OCI-LY3 (cell line): ENCODE data around the gene ZNF407.

Source experiments
- H2AFZ ChIP-seq: fragments of 200-600, 300-600 bp; shearing (Covaris generic); 2 replicates; pipeline ENCODE4 v1.6.0; 2014; ENCODE audit warnings: antibody characterized with exemption, low read depth, low read length
- H3K27ac ChIP-seq: fragments of 200-600, 300-600 bp; sonication (generic); 2 replicates; pipeline ENCODE4 v1.5.1; 2014; ENCODE audit warnings: mild to moderate bottlenecking, low read length, moderate library complexity, mixed read lengths
- H3K27me3 ChIP-seq: fragments of 200-600, 300-600 bp; sonication (generic); 2 replicates; pipeline ENCODE4 v1.6.1; 2014; ENCODE audit warnings: low read depth, low read length, mixed read lengths
- H3K36me3 ChIP-seq: fragments of 200-600, 300-600 bp; sonication (generic); replicated peaks from 2 replicates; pipeline ENCODE3; 2014; ENCODE audit warnings: low read depth, low read length, mixed read lengths
- H3K4me1 ChIP-seq: fragments of 300-600, 200-600 bp; sonication (generic); 2 replicates; pipeline ENCODE4 v1.6.1; 2014; ENCODE audit warnings: low read length, mixed read lengths
- H3K4me2 ChIP-seq: fragments of 200-600, 300-600 bp; sonication (generic); 2 replicates; pipeline ENCODE4 v1.6.1; 2014; ENCODE audit warnings: low read length, mixed read lengths
- H3K4me3 ChIP-seq: fragments of 300-600, 200-600 bp; sonication (generic); 2 replicates; pipeline ENCODE4 v1.5.1; 2014; ENCODE audit warnings: antibody characterized with exemption, mild to moderate bottlenecking, low read length, moderate library complexity
- H3K79me2 ChIP-seq: fragments of 300-600, 200-600 bp; shearing (Covaris generic); 2 replicates; pipeline ENCODE4 v1.6.1; 2014; ENCODE audit warnings: mild to moderate bottlenecking, low read length, mixed read lengths
- H3K9ac ChIP-seq: fragments of 300-600, 200-600 bp; shearing (Covaris generic); 2 replicates; pipeline ENCODE4 v1.6.0; 2014; ENCODE audit warnings: mild to moderate bottlenecking, low read length, moderate library complexity
- H3K9me3 ChIP-seq: fragments of 200-600, 300-600 bp; shearing (Covaris generic); 2 replicates; pipeline ENCODE4 v1.6.1; 2014; ENCODE audit warnings: low read length, mixed read lengths; ENCODE audit not compliant: insufficient read depth
- H4K20me1 ChIP-seq: fragments of 200-600, 300-600 bp; sonication (generic); 2 replicates; pipeline ENCODE4 v1.6.1; 2016; ENCODE audit warnings: low read length, mixed read lengths; ENCODE audit not compliant: insufficient read depth
- CTCF ChIP-seq: fragments of 200-600, 300-600 bp; sonication (generic); IDR thresholded peaks from 2 replicates; pipeline ENCODE4 v1.5.1; 2014; ENCODE audit warnings: antibody characterized with exemption, low read length, low read depth
- EZH2phosphoT487 ChIP-seq: fragments of 200-600 bp; shearing (Covaris generic); IDR thresholded peaks from 2 replicates; pipeline ENCODE4 v1.6.1; 2018; ENCODE audit warnings: antibody characterized with exemption, mixed run types, low read depth

ZNF407 gene

GRCh38 chr18:74722237-74722636, 124.6 kb downstream of the ZNF407 start:
- H3K36me3 ChIP-seq = no peaks in the 10 kb centered on the region
- no peaks in the 10 kb centered on the region for H3K27me3 ChIP-seq
- no peak overlapping the region for H3K4me3 ChIP-seq
- H3K79me2 ChIP-seq = no peaks in the 10 kb centered on the region
- no peak overlapping the region for H2AFZ ChIP-seq
- no peak overlapping the region for H3K27ac ChIP-seq
- no peak for TF ChIP-seq EZH2phosphoT487
- no peak for TF ChIP-seq CTCF
- H3K4me2 ChIP-seq = no peak overlapping the region
- no peaks in the 10 kb centered on the region for H3K4me1 ChIP-seq
- no peak overlapping the region for H3K9ac ChIP-seq
- H3K9me3 ChIP-seq = no peaks in the 10 kb centered on the region
- no peaks in the 10 kb centered on the region for H4K20me1 ChIP-seq

DNA sequence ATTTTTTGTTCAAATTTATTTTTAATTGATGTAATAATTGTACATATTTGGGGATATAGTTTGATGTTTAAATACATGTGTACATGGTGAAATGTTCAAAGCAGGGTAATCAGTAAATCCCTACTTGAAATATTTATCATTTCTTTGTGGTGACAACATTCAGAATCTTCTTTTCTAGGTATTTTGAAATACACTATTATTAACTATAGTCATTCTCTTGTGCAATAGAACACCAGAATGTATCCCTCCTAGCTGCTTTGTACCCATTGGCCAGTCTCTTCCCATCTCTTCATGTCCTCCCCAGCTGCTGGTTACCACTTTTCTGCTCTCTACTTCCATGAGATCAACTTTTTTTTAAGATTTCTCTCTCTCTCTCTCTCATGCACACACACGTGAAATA, 126.5 kb downstream of the ZNF407 start:
- no peak for TF ChIP-seq CTCF
- no peak for TF ChIP-seq EZH2phosphoT487
- Histone ChIP-seq H3K79me2 (no peaks in the 10 kb centered on the region), H3K36me3 (no peaks in the 10 kb centered on the region), H3K4me3 (no peak overlapping the region), H3K9me3 (no peaks in the 10 kb centered on the region), H3K9ac (no peak overlapping the region), H3K4me2 (no peak overlapping the region), H2AFZ (no peak overlapping the region), H4K20me1 (no peaks in the 10 kb centered on the region), H3K27ac (no peak overlapping the region), H3K4me1 (no peaks in the 10 kb centered on the region), H3K27me3 (no peaks in the 10 kb centered on the region)

- Histone ChIP-seq H3K9me3 (no peaks in the 10 kb centered on the region), H4K20me1 (no peaks in the 10 kb centered on the region)
Observed at GRCh38 chr18:74725690-74726089, 128.0 kb downstream of the ZNF407 start.

DNA sequence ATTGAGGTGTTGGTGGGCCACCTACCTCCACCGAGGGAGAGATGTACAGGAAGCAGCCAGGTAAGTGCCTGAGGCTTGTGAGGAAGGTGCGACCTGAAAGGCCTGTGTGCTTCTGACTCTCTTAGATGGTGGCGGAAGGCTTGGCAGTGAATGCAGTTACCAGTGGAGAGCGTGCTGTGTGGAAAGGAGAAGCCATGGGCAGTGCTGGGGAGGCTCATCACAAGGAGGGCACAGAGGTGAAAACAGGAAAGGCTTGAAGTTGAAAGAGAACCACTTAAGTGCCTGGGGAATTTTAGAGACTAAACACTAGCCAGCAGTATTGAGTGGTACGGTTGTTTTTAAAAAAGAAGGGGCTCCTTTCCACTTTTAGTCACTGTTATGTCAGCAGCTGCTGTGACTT, 130.9 kb downstream of the ZNF407 start:
- no peaks in the 10 kb centered on the region for H3K36me3 ChIP-seq
- H3K4me1 ChIP-seq = no peaks in the 10 kb centered on the region
- H3K9ac ChIP-seq = no peak overlapping the region
- H3K4me2 ChIP-seq = no peak overlapping the region
- no peaks in the 10 kb centered on the region for H3K79me2 ChIP-seq
- no peak for TF ChIP-seq CTCF
- TF ChIP-seq EZH2phosphoT487 = no peak
- H4K20me1 ChIP-seq = no peaks in the 10 kb centered on the region
- no peaks in the 10 kb centered on the region for H3K9me3 ChIP-seq
- H3K27me3 ChIP-seq = no peaks in the 10 kb centered on the region
- no peak overlapping the region for H3K4me3 ChIP-seq
- no peak overlapping the region for H3K27ac ChIP-seq
- H2AFZ ChIP-seq = no peak overlapping the region

More at GRCh38 chr18:74725690-74726089, 128.0 kb downstream of the ZNF407 start:
- no peak overlapping the region for H3K4me2 ChIP-seq
- H3K4me1 ChIP-seq = no peaks in the 10 kb centered on the region
- no peak overlapping the region for H3K4me3 ChIP-seq
- no peaks in the 10 kb centered on the region for H3K27me3 ChIP-seq
- no peak overlapping the region for H3K27ac ChIP-seq
- H2AFZ ChIP-seq = no peak overlapping the region
- H3K9ac ChIP-seq = no peak overlapping the region
- TF ChIP-seq CTCF (no peak), EZH2phosphoT487 (no peak)
- H3K36me3 ChIP-seq = no peaks in the 10 kb centered on the region
- H3K79me2 ChIP-seq = no peaks in the 10 kb centered on the region
